Ishikawa (cell line): ENCODE results near the gene B3GAT1.

ENCODE experiments used
- CEBPB ChIP-seq: IDR thresholded peaks from 2 replicates; pipeline ENCODE4 v1.6.1; 2012
- CREB1 ChIP-seq: IDR thresholded peaks from 2 replicates; pipeline ENCODE4 v1.6.1; 2012; ENCODE audit warnings: low read depth
- EGR1 ChIP-seq: IDR thresholded peaks from 2 replicates; pipeline ENCODE4 v1.6.1; 2012
- EP300 ChIP-seq: IDR thresholded peaks from 2 replicates; pipeline ENCODE4 v1.6.1; 2012; ENCODE audit warnings: borderline replicate concordance
- NFIC ChIP-seq: IDR thresholded peaks from 2 replicates; pipeline ENCODE4 v1.6.1; 2012
- RAD21 ChIP-seq: IDR thresholded peaks from 2 replicates; pipeline ENCODE4 v1.6.1; 2012; ENCODE audit warnings: low read depth
- REST ChIP-seq: IDR thresholded peaks from 2 replicates; pipeline ENCODE4 v1.6.1; 2012; ENCODE audit warnings: low read depth, mild to moderate bottlenecking
- TAF1 ChIP-seq: IDR thresholded peaks from 2 replicates; pipeline ENCODE4 v1.6.1; 2012; ENCODE audit warnings: low read depth, mild to moderate bottlenecking
- TCF12 ChIP-seq: IDR thresholded peaks from 2 replicates; pipeline ENCODE4 v1.6.1; 2012; ENCODE audit warnings: low read depth
- TEAD4 ChIP-seq: IDR thresholded peaks from 2 replicates; pipeline ENCODE4 v1.6.1; 2012

GRCh38 chr11:134438542-134439537 is 26.8 kb upstream of the B3GAT1 start:
- no peak for TF ChIP-seq TAF1
- no peak for TF ChIP-seq RAD21
- no peak for TF ChIP-seq TEAD4
- TF ChIP-seq NFIC, result no peak
- no peak for TF ChIP-seq EP300
- no peak for TF ChIP-seq EGR1
- TF ChIP-seq CEBPB, result no peak
- TF ChIP-seq CREB1, result no peak
- no peak for TF ChIP-seq TCF12
- no peak for TF ChIP-seq REST
